Measurements from ENCODE around the gene ASAP3. TPM values are rescaled to one million over a fixed set of nuclear protein-coding genes. Genes with fewer than 3 reads are reported as not detected.
A peak's percentile ranks its signal among the peaks of the same experiment; 100 is the strongest.

ASAP3 gene
- total and polyA plus RNA-seq, 9 donors, result 37.3 to 147 (median 91.0) TPM

DNA sequence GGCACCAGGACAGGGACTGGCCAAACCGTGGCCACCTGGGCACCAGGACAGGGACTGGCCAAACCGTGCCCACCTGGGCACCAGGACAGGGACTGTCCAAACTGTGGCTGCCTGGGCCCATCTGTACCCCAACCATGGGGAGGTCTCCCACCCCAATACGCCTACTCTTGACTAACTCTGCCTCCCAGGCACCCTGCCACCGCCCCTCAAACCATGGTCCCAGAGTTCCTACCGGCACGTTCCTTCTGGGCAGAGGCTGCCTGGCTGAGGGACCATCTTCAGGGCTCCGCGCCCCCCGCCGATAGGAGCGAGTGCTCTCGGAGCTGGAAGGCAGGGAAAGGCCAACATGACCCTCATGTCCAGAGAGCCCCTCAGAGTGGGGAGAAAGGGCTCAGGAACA is 53.2 kb downstream of the ASAP3 start:
- Histone ChIP-seq H3K36me3 (no peaks in the 10 kb centered on the region), H3K27ac (no peak overlapping the region), H3K9me3 (no peaks in the 10 kb centered on the region), H3K27me3 (no peaks in the 10 kb centered on the region), H3K4me1 (ENCODE audit: insufficient read depth) (no peaks in the 10 kb centered on the region), H3K4me3 (no peak overlapping the region)
- intact Hi-C loops (cut with DNase I), result no loop called here
- DNase-seq, result peak in 1 of 5 donors; percentile 32
- 86 to 99% (median 94%) methylated on average over 12 of the region's 12 CpGs for WGBS, 3 donors
- TF ChIP-seq POLR2A (IDR thresholded peaks at IDR 0.05) (no peak), EP300 (IDR thresholded peaks at IDR 0.05) (no peak)
- TF ChIP-seq, protein P1, sequence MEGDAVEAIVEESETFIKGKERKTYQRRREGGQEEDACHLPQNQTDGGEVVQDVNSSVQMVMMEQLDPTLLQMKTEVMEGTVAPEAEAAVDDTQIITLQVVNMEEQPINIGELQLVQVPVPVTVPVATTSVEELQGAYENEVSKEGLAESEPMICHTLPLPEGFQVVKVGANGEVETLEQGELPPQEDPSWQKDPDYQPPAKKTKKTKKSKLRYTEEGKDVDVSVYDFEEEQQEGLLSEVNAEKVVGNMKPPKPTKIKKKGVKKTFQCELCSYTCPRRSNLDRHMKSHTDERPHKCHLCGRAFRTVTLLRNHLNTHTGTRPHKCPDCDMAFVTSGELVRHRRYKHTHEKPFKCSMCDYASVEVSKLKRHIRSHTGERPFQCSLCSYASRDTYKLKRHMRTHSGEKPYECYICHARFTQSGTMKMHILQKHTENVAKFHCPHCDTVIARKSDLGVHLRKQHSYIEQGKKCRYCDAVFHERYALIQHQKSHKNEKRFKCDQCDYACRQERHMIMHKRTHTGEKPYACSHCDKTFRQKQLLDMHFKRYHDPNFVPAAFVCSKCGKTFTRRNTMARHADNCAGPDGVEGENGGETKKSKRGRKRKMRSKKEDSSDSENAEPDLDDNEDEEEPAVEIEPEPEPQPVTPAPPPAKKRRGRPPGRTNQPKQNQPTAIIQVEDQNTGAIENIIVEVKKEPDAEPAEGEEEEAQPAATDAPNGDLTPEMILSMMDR (IDR thresholded peaks at IDR 0.05), result no peak

DNA sequence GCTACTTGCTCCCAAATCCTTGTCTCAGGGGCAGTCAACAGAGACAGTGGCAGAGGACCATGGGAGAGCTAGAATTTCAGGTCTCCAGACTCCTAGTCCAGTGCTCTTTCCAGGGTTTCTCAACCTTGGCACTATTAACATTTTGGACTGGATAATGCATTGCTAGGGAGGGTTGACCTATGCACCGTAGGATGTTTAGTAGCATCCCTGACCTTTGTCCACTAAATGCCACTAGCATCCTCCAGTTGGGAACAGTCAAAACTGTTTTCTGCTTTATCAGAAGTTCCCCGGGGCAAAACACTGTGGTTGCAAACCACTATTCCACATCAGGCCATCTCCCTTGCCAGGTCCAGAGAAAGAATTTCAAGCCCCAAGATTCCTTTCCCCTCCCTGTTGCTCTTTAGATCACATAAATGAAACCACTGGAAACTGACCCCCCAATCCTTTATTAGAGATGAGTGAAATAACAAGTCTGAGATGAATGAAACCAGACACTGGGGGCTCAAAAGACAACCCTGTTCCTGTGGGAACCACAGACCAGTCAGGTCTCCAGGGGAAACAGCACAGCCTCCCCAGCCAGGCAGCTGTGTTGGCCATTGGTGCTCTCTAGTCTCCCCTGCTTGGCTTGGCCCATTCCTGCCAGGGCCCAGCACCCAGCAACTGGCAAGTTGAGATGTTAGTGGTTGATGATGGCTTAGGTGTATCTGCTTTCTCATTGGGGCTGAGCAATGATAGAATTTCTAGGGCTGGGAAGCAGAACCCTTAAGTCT is 55.7 kb downstream of the ASAP3 start:
- H3K36me3 ChIP-seq, result no peaks in the 10 kb centered on the region
- WGBS, 3 donors, result 12 to 36% (median 16%) methylated on average over 2 of the region's 2 CpGs

DNA sequence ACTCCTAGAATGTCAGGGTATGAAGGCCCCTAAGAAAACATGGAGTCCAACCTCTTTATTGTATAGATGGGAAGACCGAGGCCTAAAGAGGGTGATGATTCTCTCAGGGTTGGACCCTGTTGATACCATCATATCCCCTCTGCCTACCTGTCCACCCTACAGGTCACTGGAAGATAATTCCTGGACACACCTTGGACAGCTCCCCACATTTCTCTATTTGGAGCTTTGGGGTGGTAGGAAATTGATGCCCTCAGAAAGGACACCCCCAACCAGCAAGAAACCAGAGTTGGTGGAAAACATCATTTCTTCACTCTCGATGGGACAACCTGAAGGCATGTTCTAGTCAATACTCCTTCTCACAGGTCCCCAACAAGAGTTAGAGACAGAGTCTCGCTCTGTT is 56.4 kb downstream of the ASAP3 start:
- no peaks in the 10 kb centered on the region for H3K36me3 ChIP-seq
- no peak overlapping the region for H3K27ac ChIP-seq
- H3K27me3 ChIP-seq, result no peaks in the 10 kb centered on the region
- DNase-seq, result no peak
- peaks cover 9% of the 10 kb centered on the region for H3K4me1 ChIP-seq (ENCODE audit: insufficient read depth)
- WGBS, 3 donors, result 93 to 100% (median 96%) methylated on average over 3 of the region's 3 CpGs
- H3K9me3 ChIP-seq, result no peaks in the 10 kb centered on the region
- TF ChIP-seq POLR2A (IDR thresholded peaks at IDR 0.05), result no peak
- TF ChIP-seq, protein P1 (IDR thresholded peaks at IDR 0.05), result no peak
- TF ChIP-seq EP300 (IDR thresholded peaks at IDR 0.05), result no peak
- H3K4me3 ChIP-seq, result no peak overlapping the region
- intact Hi-C loops (cut with DNase I), result loop anchor here in 1 of 4 donors (10.0 kb wide), 1 partner anchor 57 kb away; the partner anchor contains the start of gene ASAP3

More for the DNA sequence above, 55.7 kb downstream of the ASAP3 start:
- Histone ChIP-seq H3K4me3 (no peak overlapping the region), H3K4me1 (ENCODE audit: insufficient read depth) (peaks cover 3% of the 10 kb centered on the region), H3K27me3 (no peaks in the 10 kb centered on the region), H3K9me3 (no peaks in the 10 kb centered on the region), H3K27ac (peak overlapping the region in 1 of 2 donors; percentile 5)
- no peak for TF ChIP-seq EP300 (IDR thresholded peaks at IDR 0.05)
- TF ChIP-seq, protein P1 (IDR thresholded peaks at IDR 0.05), result no peak
- TF ChIP-seq POLR2A (IDR thresholded peaks at IDR 0.05), result no peak
- peak in 1 of 5 donors; percentile 8 for DNase-seq
- intact Hi-C loops (cut with DNase I), result loop anchor here in 1 of 4 donors (10.0 kb wide), 1 partner anchor 56 kb away; the partner anchor contains the start of gene ASAP3

DNA sequence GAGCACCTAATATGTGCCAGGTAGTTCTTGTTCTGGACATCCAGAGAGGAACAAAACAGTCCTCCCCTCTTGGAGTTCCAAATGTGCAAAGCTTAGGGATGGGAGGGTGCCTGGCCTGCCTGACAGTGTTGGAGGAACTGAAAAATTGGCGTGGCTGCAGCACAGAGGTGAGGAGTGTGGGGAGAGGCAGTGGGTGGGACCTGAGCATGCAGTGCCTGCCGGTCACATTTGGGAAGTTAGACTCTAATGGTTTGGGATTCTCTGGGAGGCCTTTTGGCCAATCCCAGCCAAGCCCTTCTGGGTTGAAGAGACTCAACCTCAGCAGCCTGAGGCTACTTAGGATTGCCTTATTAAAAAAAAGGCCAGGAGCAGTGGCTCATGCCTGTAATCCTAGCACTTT is 57.2 kb downstream of the ASAP3 start:
- H3K27me3 ChIP-seq, result no peaks in the 10 kb centered on the region
- intact Hi-C loops (cut with DNase I), result loop anchor here in 1 of 4 donors (10.0 kb wide), 1 partner anchor 58 kb away; the partner anchor contains the start of gene ASAP3
- no peak overlapping the region for H3K4me3 ChIP-seq
- H3K27ac ChIP-seq, result no peak overlapping the region
- 43 to 65% (median 52%) methylated on average over 2 of the region's 2 CpGs for WGBS, 3 donors
- no peaks in the 10 kb centered on the region for H3K9me3 ChIP-seq
- DNase-seq, result no peak
- H3K4me1 ChIP-seq (ENCODE audit: insufficient read depth), result peaks cover 13% of the 10 kb centered on the region
- TF ChIP-seq EP300 (IDR thresholded peaks at IDR 0.05), result no peak
- TF ChIP-seq, protein P1 (IDR thresholded peaks at IDR 0.05), result no peak
- no peak for TF ChIP-seq POLR2A (IDR thresholded peaks at IDR 0.05)
- no peaks in the 10 kb centered on the region for H3K36me3 ChIP-seq
